ENCODE results near the gene SHLD1.

SHLD1 gene

GRCh38 chr20:5773589-5773988 is 23.4 kb downstream of the SHLD1 start:
- H3K27ac ChIP-seq (ENCODE audit: low read depth, low read length): peak overlapping the region; percentile 40; the same call in 1 of the 2 replicates
- TF ChIP-seq EZH2phosphoT487 (conservative IDR thresholded peaks at IDR 0.05; ENCODE audit: low read length) (no peak), CTCF (IDR thresholded peaks at IDR 0.05; ENCODE audit: insufficient read depth, low read length, poor library complexity, severe bottlenecking) (no peak)
- no peaks in the 10 kb centered on the region for H3K9me3 ChIP-seq (ENCODE audit: insufficient read depth, low read length)
- H3K9me2 ChIP-seq (replicated peaks; ENCODE audit: insufficient read depth, low read length): no peaks in the 10 kb centered on the region
- H4K20me1 ChIP-seq (ENCODE audit: low read depth, low read length): no peaks in the 10 kb centered on the region
- H3K4me3 ChIP-seq (ENCODE audit: insufficient read depth, low read length, poor library complexity, severe bottlenecking): no peak overlapping the region
- H3K36me3 ChIP-seq (ENCODE audit: low read length): peaks cover 15% of the 10 kb centered on the region
- H3F3A ChIP-seq (ENCODE audit: insufficient read depth): peaks cover 41% of the 10 kb centered on the region
- H3K9ac ChIP-seq (ENCODE audit: low read length): no peak overlapping the region
- H3K27me3 ChIP-seq (ENCODE audit: low read length): no peaks in the 10 kb centered on the region
- H2AFZ ChIP-seq (ENCODE audit: low read depth, low read length, severe bottlenecking): no peak overlapping the region
- H3K4me2 ChIP-seq (ENCODE audit: low read depth, low read length, poor library complexity, severe bottlenecking): no peak overlapping the region
- H3K79me2 ChIP-seq (ENCODE audit: insufficient read depth, low read length): peaks cover 28% of the 10 kb centered on the region; the same call in 1 of the 2 replicates

GRCh38 chr20:5776077-5776476 is 25.9 kb downstream of the SHLD1 start:
- H3K4me2 ChIP-seq (ENCODE audit: low read depth, low read length, poor library complexity, severe bottlenecking): no peak overlapping the region
- H2AFZ ChIP-seq (ENCODE audit: low read depth, low read length, severe bottlenecking): no peak overlapping the region
- H3K9me3 ChIP-seq (ENCODE audit: insufficient read depth, low read length): no peaks in the 10 kb centered on the region
- no peak overlapping the region for H3K27ac ChIP-seq (ENCODE audit: low read depth, low read length)
- H3K27me3 ChIP-seq (ENCODE audit: low read length): no peaks in the 10 kb centered on the region
- no peaks in the 10 kb centered on the region for H3K9me2 ChIP-seq (replicated peaks; ENCODE audit: insufficient read depth, low read length)
- no peak overlapping the region for H3K4me3 ChIP-seq (ENCODE audit: insufficient read depth, low read length, poor library complexity, severe bottlenecking)
- peaks cover 20% of the 10 kb centered on the region; the same call in 1 of the 2 replicates for H3K79me2 ChIP-seq (ENCODE audit: insufficient read depth, low read length)
- H3K9ac ChIP-seq (ENCODE audit: low read length): no peak overlapping the region
- peaks cover 15% of the 10 kb centered on the region for H3K36me3 ChIP-seq (ENCODE audit: low read length)
- peaks cover 20% of the 10 kb centered on the region for H3F3A ChIP-seq (ENCODE audit: insufficient read depth)
- TF ChIP-seq CTCF (IDR thresholded peaks at IDR 0.05; ENCODE audit: insufficient read depth, low read length, poor library complexity, severe bottlenecking): no peak
- TF ChIP-seq EZH2phosphoT487 (conservative IDR thresholded peaks at IDR 0.05; ENCODE audit: low read length): no peak
- no peaks in the 10 kb centered on the region for H4K20me1 ChIP-seq (ENCODE audit: low read depth, low read length)

GRCh38 chr20:5779071-5779900 is 29.1 kb downstream of the SHLD1 start:
- H3K27me3 ChIP-seq (ENCODE audit: low read length): no peaks in the 10 kb centered on the region
- peaks cover 6% of the 10 kb centered on the region; the same call in 1 of the 2 replicates for H3K79me2 ChIP-seq (ENCODE audit: insufficient read depth, low read length)
- H3F3A ChIP-seq (ENCODE audit: insufficient read depth): peaks cover 5% of the 10 kb centered on the region; the same call in 1 of the 2 replicates
- no peak overlapping the region for H3K9ac ChIP-seq (ENCODE audit: low read length)
- H2AFZ ChIP-seq (ENCODE audit: low read depth, low read length, severe bottlenecking): no peak overlapping the region
- H3K27ac ChIP-seq (ENCODE audit: low read depth, low read length): no peak overlapping the region
- peaks cover 5% of the 10 kb centered on the region for H3K36me3 ChIP-seq (ENCODE audit: low read length)
- H3K9me3 ChIP-seq (ENCODE audit: insufficient read depth, low read length): no peaks in the 10 kb centered on the region
- no peak overlapping the region for H3K4me3 ChIP-seq (ENCODE audit: insufficient read depth, low read length, poor library complexity, severe bottlenecking)
- no peaks in the 10 kb centered on the region for H3K9me2 ChIP-seq (replicated peaks; ENCODE audit: insufficient read depth, low read length)
- no peak for TF ChIP-seq EZH2phosphoT487 (conservative IDR thresholded peaks at IDR 0.05; ENCODE audit: low read length)
- no peak for TF ChIP-seq CTCF (IDR thresholded peaks at IDR 0.05; ENCODE audit: insufficient read depth, low read length, poor library complexity, severe bottlenecking)
- no peaks in the 10 kb centered on the region for H4K20me1 ChIP-seq (ENCODE audit: low read depth, low read length)
- no peak overlapping the region for H3K4me2 ChIP-seq (ENCODE audit: low read depth, low read length, poor library complexity, severe bottlenecking)
